Brain microvascular endothelial cell (primary cell): Measurements from ENCODE around the gene MED13L.

Source experiments
- DNase-seq: peaks from one replicate; pipeline ENCODE4 v3.0.0-alpha.2; 2020
- H3K27ac ChIP-seq: fragments of 250-450 bp; sonication (Bioruptor Pico); 2 replicates; pipeline ENCODE4 v1.5.1; 2020; ENCODE audit warnings: mild to moderate bottlenecking, moderate library complexity
- H3K27me3 ChIP-seq: fragments of 250-450 bp; sonication (Bioruptor Pico); replicated peaks from 2 replicates; pipeline ENCODE4 v1.5.1; 2020; ENCODE audit warnings: mild to moderate bottlenecking
- H3K36me3 ChIP-seq: fragments of 250-450 bp; sonication (Bioruptor Pico); replicated peaks from 2 replicates; pipeline ENCODE4 v1.5.1; 2020; ENCODE audit warnings: mild to moderate bottlenecking
- H3K4me3 ChIP-seq: 2 replicates; pipeline ENCODE4 v1.5.1; 2011; ENCODE audit warnings: low read depth, mild to moderate bottlenecking, control low read depth, low read length, moderate library complexity
- in situ Hi-C: cut with HindIII; loops from 2 replicates; pipeline ENCODE4 v1.10.0; 2017; ENCODE audit warnings: low sequenced_read_pairs, low pct_ligation_motif_present
- TF ChIP-seq, protein P1 (sequence below): IDR thresholded peaks from 2 replicates; pipeline ENCODE4 v1.5.1; 2011; ENCODE audit warnings: low read depth, mild to moderate bottlenecking, moderate library complexity, low read length, control low read depth, inconsistent platforms; ENCODE audit errors: missing control alignments

MED13L gene

GRCh38 chr12:116183741-116184141, 93.8 kb downstream of the MED13L start:
- Histone ChIP-seq H3K27me3 (no peaks in the 10 kb centered on the region), H3K36me3 (no peaks in the 10 kb centered on the region), H3K4me3 (no peak overlapping the region), H3K27ac (peak overlapping the region; percentile 2)
- no peak for DNase-seq
- TF ChIP-seq, protein P1, sequence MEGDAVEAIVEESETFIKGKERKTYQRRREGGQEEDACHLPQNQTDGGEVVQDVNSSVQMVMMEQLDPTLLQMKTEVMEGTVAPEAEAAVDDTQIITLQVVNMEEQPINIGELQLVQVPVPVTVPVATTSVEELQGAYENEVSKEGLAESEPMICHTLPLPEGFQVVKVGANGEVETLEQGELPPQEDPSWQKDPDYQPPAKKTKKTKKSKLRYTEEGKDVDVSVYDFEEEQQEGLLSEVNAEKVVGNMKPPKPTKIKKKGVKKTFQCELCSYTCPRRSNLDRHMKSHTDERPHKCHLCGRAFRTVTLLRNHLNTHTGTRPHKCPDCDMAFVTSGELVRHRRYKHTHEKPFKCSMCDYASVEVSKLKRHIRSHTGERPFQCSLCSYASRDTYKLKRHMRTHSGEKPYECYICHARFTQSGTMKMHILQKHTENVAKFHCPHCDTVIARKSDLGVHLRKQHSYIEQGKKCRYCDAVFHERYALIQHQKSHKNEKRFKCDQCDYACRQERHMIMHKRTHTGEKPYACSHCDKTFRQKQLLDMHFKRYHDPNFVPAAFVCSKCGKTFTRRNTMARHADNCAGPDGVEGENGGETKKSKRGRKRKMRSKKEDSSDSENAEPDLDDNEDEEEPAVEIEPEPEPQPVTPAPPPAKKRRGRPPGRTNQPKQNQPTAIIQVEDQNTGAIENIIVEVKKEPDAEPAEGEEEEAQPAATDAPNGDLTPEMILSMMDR, result no peak
- in situ Hi-C loops, result no loop called here

DNA sequence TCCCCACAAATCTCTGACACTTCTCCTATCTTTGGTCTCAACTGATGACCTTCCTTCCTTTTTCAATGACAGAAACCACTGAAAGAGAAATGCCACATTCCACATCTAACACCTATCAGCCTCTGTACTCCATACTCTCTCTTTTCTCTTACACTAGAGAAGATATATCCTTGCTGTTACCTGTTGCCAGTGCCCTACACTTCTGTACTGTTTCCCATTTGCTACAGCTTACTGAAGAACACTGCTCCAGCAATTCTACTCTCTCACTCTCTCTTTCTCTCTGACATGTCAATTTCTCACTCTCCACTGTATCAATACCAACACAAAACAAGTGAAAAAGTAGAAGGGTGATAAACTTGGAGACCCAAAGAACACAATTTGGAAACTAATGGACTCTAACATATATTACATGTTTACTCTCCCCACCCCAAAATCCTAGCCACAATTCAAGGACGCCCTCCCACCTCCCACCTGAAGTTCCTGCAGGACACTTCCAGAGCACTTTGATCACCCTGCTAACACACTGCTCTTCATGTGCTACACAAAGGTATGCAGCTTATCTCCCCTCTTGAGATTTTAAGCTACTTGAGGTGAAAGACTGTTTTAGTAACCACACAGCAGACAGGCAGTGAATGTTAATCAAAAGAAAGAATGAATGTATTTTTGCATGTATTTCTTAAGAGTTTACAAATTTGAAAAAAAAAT, 95.0 kb downstream of the MED13L start:
- TF ChIP-seq, protein P1, result no peak
- H3K36me3 ChIP-seq, result no peaks in the 10 kb centered on the region
- H3K27ac ChIP-seq, result no peak overlapping the region
- no peaks in the 10 kb centered on the region for H3K27me3 ChIP-seq
- H3K4me3 ChIP-seq, result no peak overlapping the region
- in situ Hi-C loops, result no loop called here
- DNase-seq, result no peak

GRCh38 chr12:116180448-116180847, 97.0 kb downstream of the MED13L start:
- DNase-seq, result no peak
- no peaks in the 10 kb centered on the region for H3K36me3 ChIP-seq
- no peak overlapping the region for H3K27ac ChIP-seq
- TF ChIP-seq, protein P1, result no peak
- no peaks in the 10 kb centered on the region for H3K27me3 ChIP-seq
- in situ Hi-C loops, result no loop called here
- H3K4me3 ChIP-seq, result no peak overlapping the region

DNA sequence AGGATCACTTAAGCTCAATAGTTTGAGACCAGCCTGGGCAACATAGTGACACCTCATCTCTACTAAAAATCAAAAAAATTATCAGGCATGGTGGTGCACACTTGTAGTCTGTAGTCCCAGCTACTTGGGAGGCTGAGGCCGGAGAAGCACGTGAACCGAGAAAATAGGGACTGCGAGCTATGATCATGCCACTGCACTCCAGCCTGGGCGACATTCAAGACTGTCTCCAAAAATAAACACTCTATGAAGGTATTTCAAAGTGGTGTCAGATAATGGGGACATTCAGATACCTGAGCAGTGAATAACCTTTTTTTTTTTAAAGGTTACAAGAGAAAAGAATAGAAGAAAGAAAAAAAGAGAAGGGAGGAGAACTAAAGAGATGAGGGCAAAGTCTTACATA, 98.1 kb downstream of the MED13L start:
- no peaks in the 10 kb centered on the region for H3K27me3 ChIP-seq
- H3K4me3 ChIP-seq, result no peak overlapping the region
- no peaks in the 10 kb centered on the region for H3K36me3 ChIP-seq
- in situ Hi-C loops, result no loop called here
- DNase-seq, result no peak
- H3K27ac ChIP-seq, result no peak overlapping the region
- TF ChIP-seq, protein P1, result no peak

GRCh38 chr12:116177017-116177416, 100.5 kb downstream of the MED13L start:
- no peak for DNase-seq
- Histone ChIP-seq H3K27ac (no peak overlapping the region), H3K27me3 (no peaks in the 10 kb centered on the region), H3K36me3 (no peaks in the 10 kb centered on the region), H3K4me3 (no peak overlapping the region)
- TF ChIP-seq, protein P1, result no peak
- in situ Hi-C loops, result no loop called here

DNA sequence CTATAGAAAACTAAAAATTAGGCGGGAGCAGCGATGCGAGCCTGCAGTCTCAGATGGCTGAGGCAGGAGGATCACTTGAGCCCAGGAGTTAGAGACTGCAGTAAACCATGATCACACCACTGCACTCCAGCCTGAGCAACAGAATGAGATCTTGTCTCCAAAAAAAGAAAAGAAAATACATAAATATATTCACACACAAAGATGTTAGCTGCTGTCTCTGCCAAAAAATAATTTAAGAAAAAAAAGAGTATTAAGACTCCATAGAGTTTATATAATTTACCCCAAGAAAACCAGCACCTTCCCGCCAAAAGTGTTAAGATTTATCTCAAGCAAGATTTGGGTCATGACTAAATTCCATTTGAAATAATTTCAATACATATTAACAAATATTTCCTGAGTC, 102.6 kb downstream of the MED13L start:
- no peaks in the 10 kb centered on the region for H3K36me3 ChIP-seq
- no peak overlapping the region for H3K27ac ChIP-seq
- H3K27me3 ChIP-seq, result no peaks in the 10 kb centered on the region
- H3K4me3 ChIP-seq, result no peak overlapping the region
- no peak for DNase-seq
- TF ChIP-seq, protein P1, result no peak
- in situ Hi-C loops, result no loop called here
